Coronary artery (tissue), 2 donors: ENCODE measurements around the gene TUT7.

Source experiments
- DNase-seq: peaks from one replicate; pipeline ENCODE4 v3.0.0-alpha.2; 2017; ENCODE audit warnings: low spot score
- H3K27ac ChIP-seq, 2 donors: fragments of 200-600 bp; sonication (generic); one replicate each; pipeline ENCODE4 v1.5.1; 2016 to 2019
- H3K4me3 ChIP-seq: fragments of 200-600 bp; sonication (generic); 2 replicates; pipeline ENCODE4 v1.5.1; 2016; ENCODE audit warnings: mild to moderate bottlenecking, moderate library complexity
- CTCF ChIP-seq: fragments of 200-600 bp; sonication (generic); IDR thresholded peaks from one replicate; pipeline ENCODE4 v1.5.1; 2019; ENCODE audit warnings: antibody characterized with exemption

The TUT7 gene

GRCh38 chr9:86246752-86247161 lies 107.5 kb downstream of the TUT7 start:
- no peak for DNase-seq
- no peak for TF ChIP-seq CTCF
- Histone ChIP-seq H3K27ac (no peak overlapping the region), H3K4me3 (no peak overlapping the region)

GRCh38 chr9:86242071-86242470 lies 112.1 kb downstream of the TUT7 start:
- no peak overlapping the region for H3K27ac ChIP-seq
- H3K4me3 ChIP-seq = no peak overlapping the region
- DNase-seq = no peak
- TF ChIP-seq CTCF = no peak

- H3K4me3 ChIP-seq = no peak overlapping the region
- DNase-seq = no peak
- H3K27ac ChIP-seq = no peak overlapping the region
- TF ChIP-seq CTCF = no peak
These were observed 113.0 kb downstream of the TUT7 start for GRCh38 chr9:86241216-86241615.

- no peak overlapping the region for H3K27ac ChIP-seq
- TF ChIP-seq CTCF = no peak
- H3K4me3 ChIP-seq = no peak overlapping the region
- no peak for DNase-seq
These were observed 115.1 kb downstream of the TUT7 start for GRCh38 chr9:86238861-86239770.
